BE2C (cell line): ENCODE measurements around the gene THSD4.

Experiments used
- DNase-seq: peaks from one replicate; pipeline ENCODE4 v3.0.0-alpha.2; 2020
- H3K27me3 ChIP-seq: fragments of 250-450 bp; sonication (Bioruptor Pico); 2 replicates; pipeline ENCODE4 v1.5.1; 2020; ENCODE audit warnings: mild to moderate bottlenecking
- H3K36me3 ChIP-seq: fragments of 250-450 bp; sonication (Bioruptor Pico); 2 replicates; pipeline ENCODE4 v1.5.1; 2020; ENCODE audit warnings: mild to moderate bottlenecking
- H3K4me1 ChIP-seq: fragments of 250-450 bp; sonication (Bioruptor Pico); 2 replicates; pipeline ENCODE4 v1.5.1; 2020
- H3K4me3 ChIP-seq: 2 replicates; pipeline ENCODE4 v1.5.1; 2011; ENCODE audit warnings: low read depth, low read length
- H3K9me3 ChIP-seq: fragments of 250-450 bp; sonication (Bioruptor Pico); 2 replicates; pipeline ENCODE4 v1.5.1; 2020
- TF ChIP-seq, protein P1 (sequence below): IDR thresholded peaks from 2 replicates; pipeline ENCODE4 v1.5.1; 2012; ENCODE audit warnings: mild to moderate bottlenecking, low read depth, low read length

The THSD4 gene

DNA sequence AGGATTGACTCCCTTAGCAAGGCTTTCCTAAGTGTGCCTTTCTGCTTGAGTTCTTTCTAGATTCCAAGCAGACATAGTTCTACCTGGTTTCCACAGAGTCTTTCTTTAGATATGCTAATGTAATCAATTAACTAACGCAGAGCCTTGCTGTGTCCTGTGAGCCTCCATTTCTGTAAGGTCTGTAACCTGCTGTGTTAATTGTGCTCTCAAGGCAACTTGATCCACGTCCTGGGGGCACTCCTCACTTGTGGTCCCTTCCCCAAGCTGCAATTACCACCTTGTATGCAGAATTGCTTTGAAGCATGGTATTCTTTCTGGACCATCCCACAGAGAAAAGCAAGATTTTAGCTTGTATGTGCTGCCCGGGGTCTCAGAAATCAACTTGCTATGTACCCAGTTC is 29.5 kb upstream of the THSD4 start:
- H3K4me1 ChIP-seq: no peaks in the 10 kb centered on the region
- no peaks in the 10 kb centered on the region for H3K9me3 ChIP-seq
- peaks cover 13% of the 10 kb centered on the region; the same call in 1 of the 2 replicates for H3K27me3 ChIP-seq
- H3K36me3 ChIP-seq: no peaks in the 10 kb centered on the region
- no peak for DNase-seq
- no peak overlapping the region for H3K4me3 ChIP-seq
- TF ChIP-seq, protein P1, sequence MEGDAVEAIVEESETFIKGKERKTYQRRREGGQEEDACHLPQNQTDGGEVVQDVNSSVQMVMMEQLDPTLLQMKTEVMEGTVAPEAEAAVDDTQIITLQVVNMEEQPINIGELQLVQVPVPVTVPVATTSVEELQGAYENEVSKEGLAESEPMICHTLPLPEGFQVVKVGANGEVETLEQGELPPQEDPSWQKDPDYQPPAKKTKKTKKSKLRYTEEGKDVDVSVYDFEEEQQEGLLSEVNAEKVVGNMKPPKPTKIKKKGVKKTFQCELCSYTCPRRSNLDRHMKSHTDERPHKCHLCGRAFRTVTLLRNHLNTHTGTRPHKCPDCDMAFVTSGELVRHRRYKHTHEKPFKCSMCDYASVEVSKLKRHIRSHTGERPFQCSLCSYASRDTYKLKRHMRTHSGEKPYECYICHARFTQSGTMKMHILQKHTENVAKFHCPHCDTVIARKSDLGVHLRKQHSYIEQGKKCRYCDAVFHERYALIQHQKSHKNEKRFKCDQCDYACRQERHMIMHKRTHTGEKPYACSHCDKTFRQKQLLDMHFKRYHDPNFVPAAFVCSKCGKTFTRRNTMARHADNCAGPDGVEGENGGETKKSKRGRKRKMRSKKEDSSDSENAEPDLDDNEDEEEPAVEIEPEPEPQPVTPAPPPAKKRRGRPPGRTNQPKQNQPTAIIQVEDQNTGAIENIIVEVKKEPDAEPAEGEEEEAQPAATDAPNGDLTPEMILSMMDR: no peak

DNA sequence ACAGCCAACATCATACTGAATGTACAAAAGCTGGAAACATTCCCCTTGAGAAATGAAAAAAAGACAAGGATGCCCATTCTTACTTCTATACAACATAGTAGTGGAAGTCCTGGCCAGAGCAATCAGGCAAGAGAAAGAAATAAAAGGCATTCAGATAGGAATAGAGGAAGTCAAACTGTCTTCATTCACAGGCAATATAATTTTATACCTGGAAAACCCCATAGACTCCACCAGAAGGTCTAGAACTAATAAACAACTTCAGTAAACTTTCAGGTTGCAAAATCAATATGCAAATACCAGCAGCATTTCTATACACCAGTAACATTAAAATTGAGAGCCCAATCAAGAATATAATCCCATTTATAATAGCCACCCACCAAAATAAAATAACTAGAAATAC is 27.1 kb upstream of the THSD4 start:
- Histone ChIP-seq H3K4me1 (no peaks in the 10 kb centered on the region), H3K27me3 (peaks cover 13% of the 10 kb centered on the region; the same call in 1 of the 2 replicates), H3K36me3 (no peaks in the 10 kb centered on the region), H3K4me3 (no peak overlapping the region), H3K9me3 (no peaks in the 10 kb centered on the region)
- DNase-seq: no peak
- TF ChIP-seq, protein P1: no peak

DNA sequence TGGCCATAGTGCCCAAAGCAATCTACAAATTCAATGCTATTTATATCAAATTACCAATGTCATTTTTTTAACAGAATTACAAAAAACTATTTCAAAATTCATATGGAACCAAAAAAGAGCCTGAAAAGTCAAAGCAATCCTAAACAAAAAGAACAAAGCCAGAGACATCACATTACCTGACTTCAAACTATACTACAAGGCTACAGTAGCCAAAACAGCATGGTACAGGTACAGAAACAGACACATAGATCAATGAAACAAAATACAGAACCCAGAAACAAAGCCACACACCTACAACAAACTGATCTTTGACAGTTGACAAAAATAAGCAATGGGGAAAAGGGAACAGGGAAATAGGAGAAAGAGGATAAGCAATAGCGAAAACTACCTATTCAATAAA is 26.6 kb upstream of the THSD4 start:
- DNase-seq: no peak
- H3K27me3 ChIP-seq: peaks cover 13% of the 10 kb centered on the region
- H3K36me3 ChIP-seq: no peaks in the 10 kb centered on the region
- H3K4me1 ChIP-seq: no peaks in the 10 kb centered on the region
- no peaks in the 10 kb centered on the region for H3K9me3 ChIP-seq
- H3K4me3 ChIP-seq: no peak overlapping the region
- TF ChIP-seq, protein P1: no peak

DNA sequence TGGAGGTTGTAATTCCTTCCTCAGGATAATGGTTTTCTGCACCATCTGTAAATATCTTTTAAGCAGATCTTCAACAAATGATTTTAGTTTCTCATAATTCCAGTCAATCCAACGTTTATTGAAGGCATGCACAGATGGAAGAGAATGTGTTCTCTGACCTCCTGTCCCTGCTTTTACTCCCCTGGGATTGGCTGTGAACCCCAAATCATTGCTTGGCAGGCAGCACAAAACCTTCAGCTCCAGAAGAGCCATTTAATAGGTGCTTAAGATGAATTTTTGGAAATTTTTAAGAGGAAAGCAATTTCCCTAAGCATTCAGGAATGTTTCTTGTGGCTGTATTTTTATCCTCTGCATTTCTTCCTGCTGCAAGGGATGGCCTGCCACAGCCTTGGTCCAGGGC is 25.5 kb upstream of the THSD4 start:
- DNase-seq: no peak
- Histone ChIP-seq H3K9me3 (no peaks in the 10 kb centered on the region), H3K36me3 (no peaks in the 10 kb centered on the region), H3K27me3 (peaks cover 13% of the 10 kb centered on the region), H3K4me3 (no peak overlapping the region), H3K4me1 (no peaks in the 10 kb centered on the region)
- TF ChIP-seq, protein P1: no peak

DNA sequence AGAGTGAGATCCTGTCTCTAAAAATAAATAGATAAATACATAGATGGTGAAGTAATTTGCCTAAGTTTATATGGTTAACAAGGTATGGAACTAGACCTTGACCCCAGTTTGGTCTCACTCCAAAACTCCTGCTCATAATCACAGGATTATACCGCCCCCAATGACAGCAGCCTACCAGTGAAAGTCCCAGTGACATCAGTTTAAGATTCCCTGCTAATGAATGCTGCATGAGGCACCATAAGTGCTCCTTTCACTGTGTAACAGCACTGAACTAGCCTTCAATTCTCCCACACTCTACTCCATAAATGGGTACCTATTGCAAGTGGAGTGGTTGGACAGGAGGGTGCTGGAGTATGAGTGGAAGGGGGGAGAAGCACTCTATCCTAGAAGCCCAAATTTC is 23.7 kb upstream of the THSD4 start:
- H3K36me3 ChIP-seq: no peaks in the 10 kb centered on the region
- no peak overlapping the region for H3K4me3 ChIP-seq
- TF ChIP-seq, protein P1: no peak
- peaks cover 13% of the 10 kb centered on the region for H3K27me3 ChIP-seq
- no peak for DNase-seq
- no peaks in the 10 kb centered on the region for H3K9me3 ChIP-seq
- no peaks in the 10 kb centered on the region for H3K4me1 ChIP-seq

DNA sequence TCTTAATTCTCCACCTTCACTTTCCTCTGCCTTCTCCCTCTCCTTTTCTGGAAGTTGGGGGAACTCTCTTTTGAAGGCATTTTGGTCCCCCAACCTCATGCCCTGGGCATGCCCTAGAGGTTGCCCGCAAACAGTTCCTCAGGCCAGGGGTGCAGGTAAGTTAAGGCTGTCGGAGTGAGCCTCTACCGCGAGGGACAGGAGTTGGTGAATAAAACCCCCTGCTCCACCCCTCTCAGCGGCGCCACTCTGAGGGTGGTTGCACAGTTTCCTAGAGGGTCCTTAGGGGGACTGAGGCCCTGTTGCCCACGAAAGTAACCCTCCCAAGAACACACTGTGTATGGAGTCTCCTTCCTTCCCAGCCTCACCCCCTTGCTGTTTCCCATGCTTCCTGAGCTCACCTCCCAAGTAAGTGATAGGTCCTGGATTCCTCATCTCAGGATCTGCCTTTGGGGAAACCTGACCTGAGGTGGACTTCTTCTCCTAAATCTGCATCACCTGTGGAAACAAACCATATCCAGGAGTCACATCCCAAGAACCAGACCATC is 23.1 kb upstream of the THSD4 start:
- no peaks in the 10 kb centered on the region for H3K9me3 ChIP-seq
- no peak overlapping the region for H3K4me3 ChIP-seq
- peaks cover 13% of the 10 kb centered on the region for H3K27me3 ChIP-seq
- TF ChIP-seq, protein P1: no peak
- no peak for DNase-seq
- H3K4me1 ChIP-seq: no peaks in the 10 kb centered on the region
- H3K36me3 ChIP-seq: no peaks in the 10 kb centered on the region
